HepG2 (cell line): ENCODE measurements around the gene TDG. TPM values are rescaled to one million over a fixed set of nuclear protein-coding genes. Genes with fewer than 3 reads are reported as not detected.

Source experiments
- ATAC-seq: fragments of 200-7000 bp; cut with Tn5 transposase; 3 replicates; pipeline ENCODE4 v1.9.1; 2020; ENCODE audit warnings: mild to moderate bottlenecking, moderate library complexity
- BruUV-seq: library from RNA; stranded (reverse); fragments of 400-500 nt; replicated peaks from 2 replicates; lab custom pipeline; 2021; lab: Mats Ljungman, UMichigan
- CTCF ChIA-PET: fragments of 300-600 bp; formaldehyde crosslinking; extraction: SDS; loops from one replicate; lab custom pipeline; 2021; ENCODE audit warnings: low total read pairs, inconsistent platforms, low intra/inter-chr PET ratio; lab: Yijun Ruan, JAX
- POLR2A ChIA-PET: fragments of 350-600 bp; sonication (Branson Sonifier 250); formaldehyde crosslinking; loops from one replicate; lab custom pipeline; 2020; ENCODE audit warnings: antibody characterized with exemption, inconsistent platforms; lab: Yijun Ruan, JAX
- DNase-seq: peaks from one replicate; pipeline ENCODE4 v3.0.0-alpha.2; 2015; ENCODE audit warnings: low spot score
- FAIRE-seq: peaks from 3 replicates; lab custom pipeline; 2011; peaks lifted over from hg19 to GRCh38; lab: Jason Lieb, UNC
- H2AFZ ChIP-seq: one replicate; pipeline ENCODE4 v1.6.1; 2011; ENCODE audit warnings: low read length, inconsistent platforms
- H3K27ac ChIP-seq: fragments of 300-600 bp; 3 replicates; pipeline ENCODE4 v1.8.0; 2011; ENCODE audit warnings: mixed run types, mild to moderate bottlenecking, mixed read lengths, low read length, inconsistent platforms; ENCODE audit not compliant: insufficient read depth; ENCODE audit errors: extremely low read length
- H3K27me3 ChIP-seq, 2 experiments: fragments of 200-600 bp in 1 of 2; 2 replicates in 1 of 2; 3 replicates in 1 of 2; pipeline versions ENCODE4 v1.6.0 to v1.8.0; 2011; ENCODE audit warnings: low read length in 2 of 2, mild to moderate bottlenecking in 2 of 2, moderate library complexity in 2 of 2, inconsistent platforms in 1 of 2; ENCODE audit not compliant: insufficient read depth in 2 of 2, control insufficient read depth in 1 of 2
- H3K36me3 ChIP-seq, 2 experiments: fragments of 200-600 bp in 1 of 2; replicated peaks in 1 of 2; 2 replicates in 1 of 2; 3 replicates in 1 of 2; pipeline versions ENCODE4 v1.5.1 to v1.8.0; 2011; ENCODE audit warnings: low read length in 2 of 2, inconsistent platforms in 1 of 2; ENCODE audit not compliant: insufficient read depth in 2 of 2, control insufficient read depth in 1 of 2
- H3K4me1 ChIP-seq: 2 replicates; pipeline ENCODE4 v1.5.1; 2012; ENCODE audit warnings: low read length, inconsistent platforms; ENCODE audit not compliant: insufficient read depth
- H3K4me2 ChIP-seq: 2 replicates; pipeline ENCODE4 v1.6.0; 2011; ENCODE audit warnings: low read depth, low read length, inconsistent platforms
- H3K4me3 ChIP-seq, 3 experiments: fragments of 200-600 bp in 1 of 3; sonication (generic), shearing (Covaris generic) in 1 of 3; replicated peaks in 1 of 3; 2 replicates each; pipeline ENCODE4 v1.5.1; 2011 to 2016; ENCODE audit warnings: low read length in 3 of 3, inconsistent platforms in 2 of 3, low read depth in 2 of 3, mild to moderate bottlenecking in 2 of 3, control low read depth in 1 of 3, mixed read lengths in 1 of 3; ENCODE audit not compliant: insufficient read depth in 1 of 3
- H3K79me2 ChIP-seq: one replicate; pipeline ENCODE4 v1.6.1; 2011; ENCODE audit warnings: low read length, inconsistent platforms; ENCODE audit not compliant: insufficient read depth
- H3K9ac ChIP-seq: 2 replicates; pipeline ENCODE4 v1.6.0; 2011; ENCODE audit warnings: mild to moderate bottlenecking, low read depth, low read length, inconsistent platforms; ENCODE audit not compliant: insufficient read depth
- H3K9me3 ChIP-seq: 2 replicates; pipeline ENCODE4 v1.5.1; 2012; ENCODE audit warnings: mild to moderate bottlenecking, low read length
- H4K20me1 ChIP-seq: 2 replicates; pipeline ENCODE4 v1.6.0; 2011; ENCODE audit warnings: inconsistent platforms, mild to moderate bottlenecking, low read length, moderate library complexity; ENCODE audit not compliant: insufficient read depth
- BCL6 ChIP-seq: IDR thresholded peaks from 2 replicates; pipeline ENCODE4 v1.6.1; 2016; ENCODE audit warnings: missing genetic modification reagents, missing compliant biosample characterization
- EEA1 ChIP-seq: sonication (generic); formaldehyde crosslinking; IDR thresholded peaks from 2 replicates; pipeline ENCODE4 v1.5.1; 2020; ENCODE audit warnings: mild to moderate bottlenecking, missing genetic modification reagents, borderline replicate concordance
- HNRNPH1 ChIP-seq: fragments of 200-400 bp; formaldehyde crosslinking; optimal IDR thresholded peaks from 2 replicates; pipeline ENCODE3; 2017; ENCODE audit warnings: mild to moderate bottlenecking, low read depth, low read length
- PRMT3 ChIP-seq: sonication (generic); formaldehyde crosslinking; IDR thresholded peaks from 2 replicates; pipeline ENCODE4 v1.8.1; 2022; ENCODE audit warnings: low read depth, mild to moderate bottlenecking, moderate library complexity, missing genetic modification reagents, borderline replicate concordance
- ZBTB7A ChIP-seq: sonication (generic); formaldehyde crosslinking; IDR thresholded peaks from 2 replicates; pipeline ENCODE4 v1.8.0; 2022; ENCODE audit warnings: mild to moderate bottlenecking, missing genetic modification reagents
- ZNF205 ChIP-seq: IDR thresholded peaks from 2 replicates; pipeline ENCODE4 v1.6.1; 2018; ENCODE audit warnings: missing biosample characterization, missing genetic modification reagents
- ZNF224 ChIP-seq: sonication (generic); formaldehyde crosslinking; IDR thresholded peaks from 2 replicates; pipeline ENCODE4 v1.5.0; 2020; ENCODE audit warnings: mild to moderate bottlenecking, missing genetic modification reagents
- WGBS: methylation state at CpG from one replicate; pipeline ENCODE4 v1.1.6; 2017; ENCODE audit warnings: low lambda C conversion rate; 5-methylcytosine and 5-hydroxymethylcytosine counted together
- in situ Hi-C: cut with HindIII; loops from 2 replicates; pipeline ENCODE4 v1.10.0; 2017; ENCODE audit warnings: low pct_unique_long_range_greater_than_20kb; ENCODE audit not compliant: extremely low pct_ligation_motif_present
- intact Hi-C: fragments of 100-400 bp; cut with micrococcal nuclease; formaldehyde crosslinking; loops from one replicate; pipeline ENCODE4 v1.10.0; 2022; ENCODE audit not compliant: unreplicated experiment
- polyA plus RNA-seq, 8 experiments: library from polyadenylated mRNA; depleted of rRNA in 3 of 8; stranded (reverse) in 7 of 8; unstranded in 1 of 8; fragments of >200 nt; fragmentation: Illumina TruSeq in 4 of 8; extraction: Trizol in 4 of 8; gene quantifications; 2 replicates each; pipeline versions ENCODE4 v1.2.1 to v1.2.3, GENCODE V29; 2011 to 2016; ENCODE audit warnings: low read depth in 4 of 8, missing spikeins in 1 of 8, mixed read lengths in 1 of 8; ENCODE audit not compliant: insufficient read depth in 1 of 8
- total RNA-seq, 5 experiments: library from RNA; depleted of rRNA; stranded (reverse); fragments of >200 nt; fragmentation: Illumina TruSeq; extraction: Trizol; gene quantifications; 2 replicates each; pipeline ENCODE4 v1.2.3, GENCODE V29; 2016; ENCODE audit warnings: low read depth in 1 of 5
- TF ChIP-seq, protein P1 (sequence below): sonication (generic); formaldehyde crosslinking; IDR thresholded peaks from 2 replicates; pipeline ENCODE4 v1.4.0; 2020; ENCODE audit warnings: mild to moderate bottlenecking, missing genetic modification reagents
- TF ChIP-seq, protein P2 (sequence below): sonication (generic); formaldehyde crosslinking; IDR thresholded peaks from 2 replicates; pipeline ENCODE4 v1.4.0; 2020; ENCODE audit warnings: missing genetic modification reagents, borderline replicate concordance

TDG gene
- total and polyA plus RNA-seq, 2 of the 13 experiments (the other 11 are each of a cell fraction or from before 2014, with no cell fraction given), result 14.2 to 19.5 TPM

DNA sequence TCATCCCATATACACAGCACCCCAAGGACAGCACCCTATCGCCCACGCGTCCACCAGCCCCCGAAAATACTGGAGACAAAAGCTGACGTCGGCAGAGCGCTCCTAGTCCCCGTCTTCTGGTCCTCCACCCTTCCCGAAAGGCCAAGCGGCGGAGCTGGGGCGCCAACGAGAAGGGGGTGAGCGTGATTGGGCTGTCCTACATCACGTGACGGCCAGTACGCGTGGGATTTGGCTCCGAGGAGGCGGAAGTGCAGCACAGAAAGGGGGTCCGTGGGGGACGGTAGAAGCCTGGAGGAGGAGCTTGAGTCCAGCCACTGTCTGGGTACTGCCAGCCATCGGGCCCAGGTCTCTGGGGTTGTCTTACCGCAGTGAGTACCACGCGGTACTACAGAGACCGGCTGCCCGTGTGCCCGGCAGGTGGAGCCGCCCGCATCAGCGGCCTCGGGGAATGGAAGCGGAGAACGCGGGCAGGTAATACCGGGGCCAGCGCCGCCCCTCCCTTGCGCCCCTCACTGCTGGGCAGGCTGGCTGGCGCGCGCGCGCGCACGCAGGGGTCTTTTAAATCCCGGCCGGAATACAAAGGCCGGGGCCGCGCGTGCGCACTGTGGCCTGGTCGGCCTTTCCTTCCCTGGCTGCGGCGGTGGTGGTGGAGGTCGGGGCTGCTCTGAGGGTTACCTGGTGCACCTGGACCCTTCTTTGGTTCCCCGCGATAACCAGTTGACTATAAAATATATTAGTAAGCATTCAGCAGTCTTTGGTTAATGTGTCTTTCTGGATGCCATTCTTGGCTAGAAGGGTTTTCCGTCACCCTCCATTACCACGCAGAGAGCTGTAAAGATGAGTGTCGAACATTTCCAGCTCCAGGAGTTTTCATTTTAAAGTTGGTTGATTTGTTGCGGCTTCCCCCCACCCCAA lies at the start of gene TDG (continued):
- peak; percentile 91 for TF ChIP-seq ZBTB7A (CRISPR knock-in tag)
- TF ChIP-seq, protein P1, sequence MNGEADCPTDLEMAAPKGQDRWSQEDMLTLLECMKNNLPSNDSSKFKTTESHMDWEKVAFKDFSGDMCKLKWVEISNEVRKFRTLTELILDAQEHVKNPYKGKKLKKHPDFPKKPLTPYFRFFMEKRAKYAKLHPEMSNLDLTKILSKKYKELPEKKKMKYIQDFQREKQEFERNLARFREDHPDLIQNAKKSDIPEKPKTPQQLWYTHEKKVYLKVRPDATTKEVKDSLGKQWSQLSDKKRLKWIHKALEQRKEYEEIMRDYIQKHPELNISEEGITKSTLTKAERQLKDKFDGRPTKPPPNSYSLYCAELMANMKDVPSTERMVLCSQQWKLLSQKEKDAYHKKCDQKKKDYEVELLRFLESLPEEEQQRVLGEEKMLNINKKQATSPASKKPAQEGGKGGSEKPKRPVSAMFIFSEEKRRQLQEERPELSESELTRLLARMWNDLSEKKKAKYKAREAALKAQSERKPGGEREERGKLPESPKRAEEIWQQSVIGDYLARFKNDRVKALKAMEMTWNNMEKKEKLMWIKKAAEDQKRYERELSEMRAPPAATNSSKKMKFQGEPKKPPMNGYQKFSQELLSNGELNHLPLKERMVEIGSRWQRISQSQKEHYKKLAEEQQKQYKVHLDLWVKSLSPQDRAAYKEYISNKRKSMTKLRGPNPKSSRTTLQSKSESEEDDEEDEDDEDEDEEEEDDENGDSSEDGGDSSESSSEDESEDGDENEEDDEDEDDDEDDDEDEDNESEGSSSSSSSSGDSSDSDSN (CRISPR knock-in tag), result peak; percentile 95
- TF ChIP-seq ZNF224, result no peak; the same call in 1 of the 2 replicates
- TF ChIP-seq, protein P2, sequence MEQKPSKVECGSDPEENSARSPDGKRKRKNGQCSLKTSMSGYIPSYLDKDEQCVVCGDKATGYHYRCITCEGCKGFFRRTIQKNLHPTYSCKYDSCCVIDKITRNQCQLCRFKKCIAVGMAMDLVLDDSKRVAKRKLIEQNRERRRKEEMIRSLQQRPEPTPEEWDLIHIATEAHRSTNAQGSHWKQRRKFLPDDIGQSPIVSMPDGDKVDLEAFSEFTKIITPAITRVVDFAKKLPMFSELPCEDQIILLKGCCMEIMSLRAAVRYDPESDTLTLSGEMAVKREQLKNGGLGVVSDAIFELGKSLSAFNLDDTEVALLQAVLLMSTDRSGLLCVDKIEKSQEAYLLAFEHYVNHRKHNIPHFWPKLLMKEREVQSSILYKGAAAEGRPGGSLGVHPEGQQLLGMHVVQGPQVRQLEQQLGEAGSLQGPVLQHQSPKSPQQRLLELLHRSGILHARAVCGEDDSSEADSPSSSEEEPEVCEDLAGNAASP (CRISPR knock-in tag), result peak; percentile 43; the same call in 1 of the 2 replicates
- no peak for TF ChIP-seq EEA1

DNA sequence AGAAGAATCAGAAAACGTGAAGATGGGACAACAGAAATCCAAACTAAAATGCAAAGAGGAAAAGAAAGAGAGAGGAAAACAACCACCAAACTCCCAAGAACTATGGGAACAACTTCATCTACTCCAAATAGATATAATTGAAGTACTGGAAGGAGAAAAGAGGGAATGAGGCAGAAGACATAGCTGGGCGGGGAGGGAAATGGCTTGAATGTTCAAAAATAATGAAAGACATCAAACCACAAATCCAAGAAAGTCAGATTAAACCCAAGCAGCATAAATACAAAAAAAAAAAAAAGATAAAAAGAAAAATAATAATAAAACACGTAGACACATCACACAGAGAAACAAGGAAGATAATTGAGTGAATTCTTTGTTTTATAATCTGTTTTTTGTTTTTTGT lies 47.8 kb upstream of the TDG start:
- no peaks in the 10 kb centered on the region for H3K36me3 ChIP-seq
- ChIA-PET POLR2A (no interaction called here), CTCF (no interaction called here)
- H3K4me3 ChIP-seq, result no peak overlapping the region
- no peak overlapping the region for H3K9ac ChIP-seq
- no peaks in the 10 kb centered on the region for H4K20me1 ChIP-seq
- FAIRE-seq (no peak), DNase-seq (no peak), ATAC-seq (no peak)
- WGBS, result 14% methylated on average over 3 of the region's 3 CpGs
- no TSS peak for BruUV-seq
- intact Hi-C loops, result no loop called here
- H3K9me3 ChIP-seq, result no peaks in the 10 kb centered on the region
- H3K27ac ChIP-seq, result no peak overlapping the region
- no peak overlapping the region for H2AFZ ChIP-seq
- TF ChIP-seq ZNF205 (CRISPR knock-in tag) (no peak), HNRNPH1 (no peak), BCL6 (CRISPR knock-in tag) (no peak), PRMT3 (CRISPR knock-in tag) (no peak)
- TF ChIP-seq, all 625 proteins: peak for 0
- in situ Hi-C loops, result no loop called here
- Histone ChIP-seq H3K27me3 (no peaks in the 10 kb centered on the region), H3K79me2 (no peaks in the 10 kb centered on the region), H3K4me2 (no peak overlapping the region), H3K4me1 (no peaks in the 10 kb centered on the region)
